A549 (cell line): Measurements from ENCODE around the gene CRACR2B. TPM values are rescaled to one million over a fixed set of nuclear protein-coding genes. Genes with fewer than 3 reads are reported as not detected.

Source experiments
- ATAC-seq, 2 experiments: fragments of 200-7000 bp in 1 of 2; fragments of >200 bp in 1 of 2; cut with Nextera tagmentation in 1 of 2; cut with Tn5 transposase in 1 of 2; 3 replicates each; pipeline versions ENCODE4 v1.8.0 to v1.9.1; 2018 to 2020; ENCODE audit warnings: mild to moderate bottlenecking in 1 of 2, moderate library complexity in 1 of 2
- CTCF ChIA-PET: fragments of 300-600 bp; sonication (Branson Sonifier 250); formaldehyde crosslinking; extraction: SDS; loops from one replicate; lab custom pipeline; 2021; ENCODE audit warnings: antibody characterized with exemption, inconsistent platforms; lab: Yijun Ruan, JAX
- POLR2A ChIA-PET: fragments of 350-600 bp; formaldehyde crosslinking; extraction: SDS; loops from one replicate; lab custom pipeline; 2021; ENCODE audit warnings: antibody characterized with exemption, inconsistent platforms; lab: Yijun Ruan, JAX
- DNase-seq, 2 experiments: peaks; one replicate each; pipeline versions ENCODE4 v3.0.0 to v3.0.0-alpha.2; 2011 to 2016; ENCODE audit warnings: low read depth in 1 of 2, low spot score in 1 of 2
- FAIRE-seq: peaks from 2 replicates; lab custom pipeline; 2011; peaks lifted over from hg19 to GRCh38; lab: Jason Lieb, UNC
- H3K27ac ChIP-seq, 2 experiments: fragments of >200 bp; sonication (Bioruptor Twin); formaldehyde crosslinking; 3 replicates each; pipeline ENCODE4 v1.5.1; 2016 to 2017
- H3K4me1 ChIP-seq: fragments of >200 bp; sonication (Bioruptor Twin); formaldehyde crosslinking; 3 replicates; pipeline ENCODE4 v1.6.1; 2016
- H3K4me2 ChIP-seq: fragments of >200 bp; sonication (Bioruptor Twin); formaldehyde crosslinking; 3 replicates; pipeline ENCODE4 v1.6.1; 2016
- H3K4me3 ChIP-seq: fragments of >200 bp; sonication (Bioruptor Twin); formaldehyde crosslinking; 3 replicates; pipeline ENCODE4 v1.5.1; 2016
- H3K9me3 ChIP-seq: fragments of >200 bp; sonication (Bioruptor Twin); formaldehyde crosslinking; 3 replicates; pipeline ENCODE4 v1.6.1; 2016
- CBX2 ChIP-seq: fragments of 200-600 bp; sonication (generic); IDR thresholded peaks from 2 replicates; pipeline ENCODE4 v1.6.1; 2016; ENCODE audit warnings: low read depth, mild to moderate bottlenecking, borderline replicate concordance
- CHD4 ChIP-seq: fragments of 200-600 bp; sonication (generic); IDR thresholded peaks from 2 replicates; pipeline ENCODE4 v1.6.1; 2016; ENCODE audit warnings: antibody characterized with exemption, mild to moderate bottlenecking, borderline replicate concordance
- FOSL2 ChIP-seq, 2 experiments: fragments of 450-650 bp in 1 of 2; fragments of >200 bp in 1 of 2; sonication (Bioruptor Twin) in 1 of 2; formaldehyde crosslinking; IDR thresholded peaks; 2 replicates each; pipeline versions ENCODE4 v1.5.0 to v1.6.1; 2016 to 2020; ENCODE audit warnings: mild to moderate bottlenecking in 1 of 2, moderate library complexity in 1 of 2
- FOXS1 ChIP-seq: fragments of 250-450 bp; sonication (Bioruptor Pico); IDR thresholded peaks from 2 replicates; pipeline ENCODE4 v1.5.0; 2020; ENCODE audit warnings: mild to moderate bottlenecking, moderate library complexity
- HEYL ChIP-seq: fragments of 250-450 bp; sonication (Bioruptor Pico); IDR thresholded peaks from 2 replicates; pipeline ENCODE4 v1.8.0; 2021; ENCODE audit warnings: mild to moderate bottlenecking, moderate library complexity
- KDM1A ChIP-seq: fragments of 200-600 bp; sonication (generic); IDR thresholded peaks from 2 replicates; pipeline ENCODE4 v1.6.1; 2016; ENCODE audit warnings: low read depth, mild to moderate bottlenecking
- KDM5A ChIP-seq: fragments of 200-600 bp; sonication (generic); IDR thresholded peaks from 2 replicates; pipeline ENCODE4 v1.6.1; 2016; ENCODE audit warnings: antibody characterized with exemption, mild to moderate bottlenecking
- MAFK ChIP-seq: fragments of 450-650 bp; IDR thresholded peaks from 2 replicates; pipeline ENCODE4 v1.6.1; 2014; ENCODE audit not compliant: partially characterized antibody
- MYC ChIP-seq: IDR thresholded peaks from 2 replicates; pipeline ENCODE4 v1.6.1; 2012; ENCODE audit warnings: mild to moderate bottlenecking, inconsistent platforms, low read length, improper control_type of control experiment, borderline replicate concordance
- NR3C1 ChIP-seq: fragments of >200 bp; sonication (Bioruptor Twin); formaldehyde crosslinking; IDR thresholded peaks from 3 replicates; pipeline ENCODE4 v1.6.1; 2017
- POLR2A ChIP-seq: IDR thresholded peaks from 2 replicates; pipeline ENCODE4 v1.6.1; 2012; ENCODE audit warnings: mild to moderate bottlenecking, low read length
- POLR2AphosphoS2 ChIP-seq: conservative IDR thresholded peaks from 2 replicates; pipeline ENCODE4 v1.6.1; 2012; ENCODE audit warnings: low read length, improper control_type of control experiment, inconsistent platforms
- RAD21 ChIP-seq, 2 experiments: fragments of >200 bp in 1 of 2; sonication (Bioruptor Twin) in 1 of 2; formaldehyde crosslinking in 1 of 2; IDR thresholded peaks in 1 of 2; conservative IDR thresholded peaks in 1 of 2; 2 replicates in 1 of 2; 3 replicates in 1 of 2; pipeline ENCODE4 v1.6.1; 2012 to 2018; ENCODE audit warnings: inconsistent platforms in 1 of 2
- REST ChIP-seq: fragments of 200-600 bp; sonication (generic); IDR thresholded peaks from 2 replicates; pipeline ENCODE4 v1.6.1; 2016; ENCODE audit warnings: antibody characterized with exemption, mild to moderate bottlenecking, moderate library complexity
- SMC3 ChIP-seq: fragments of >200 bp; sonication (Bioruptor Twin); formaldehyde crosslinking; IDR thresholded peaks from 3 replicates; pipeline ENCODE4 v1.6.1; 2018; ENCODE audit warnings: inconsistent platforms
- ZNF302 ChIP-seq: fragments of 250-450 bp; sonication (Bioruptor Pico); IDR thresholded peaks from 2 replicates; pipeline ENCODE4 v1.9.0; 2021; ENCODE audit warnings: inconsistent platforms, mild to moderate bottlenecking, moderate library complexity
- WGBS: methylation state at CpG from one replicate; pipeline ENCODE4 v1.1.6; 2017; ENCODE audit errors: missing lambda C conversion rate; 5-methylcytosine and 5-hydroxymethylcytosine counted together
- polyA plus RNA-seq, 4 experiments: library from polyadenylated mRNA; depleted of rRNA in 3 of 4; stranded (reverse); fragments of >200 nt; fragmentation: RNase III in 1 of 4; extraction: RNeasy Plus Mini Kit Qiagen cat#74134 plus additional on column Dnase treatment in 1 of 4; gene quantifications; 2 replicates in 3 of 4; 3 replicates in 1 of 4; pipeline ENCODE4 v1.2.3, GENCODE V29; 2011 to 2017
- TF ChIP-seq, protein P1 (sequence below): fragments of >200 bp; sonication (Bioruptor Twin); formaldehyde crosslinking; IDR thresholded peaks from 2 replicates; pipeline ENCODE4 v1.6.1; 2016
- TF ChIP-seq, protein P2 (sequence below): fragments of 250-450 bp; sonication (Bioruptor Pico); IDR thresholded peaks from 2 replicates; pipeline ENCODE4 v1.5.0; 2020; ENCODE audit warnings: low read depth, mild to moderate bottlenecking, moderate library complexity

The CRACR2B gene
- polyA plus RNA-seq, 2 of the 4 experiments (the other 2 are of a cell fraction): 1.2 to 3.0 TPM

- H3K9me3 ChIP-seq: no peaks in the 10 kb centered on the region
- no peak overlapping the region for H3K4me3 ChIP-seq
- ATAC-seq (no peak), DNase-seq (no peak), FAIRE-seq (no peak)
- ChIA-PET CTCF (interaction anchor here (1.2 kb wide), 1 partner anchor 10 kb away, joined by 3 read pairs; no protein-coding TSS in a partner anchor), POLR2A (interaction anchor here (0.6 to 2.0 kb wide), 2 partner anchors 9 to 10 kb away, joined by 3 to 5 read pairs; no protein-coding TSS in a partner anchor)
- H3K4me2 ChIP-seq: no peak overlapping the region
- 86% methylated on average over 17 of the region's 24 CpGs for WGBS
- peaks cover 23% of the 10 kb centered on the region for H3K4me1 ChIP-seq
- no peak for TF ChIP-seq POLR2AphosphoS2
- TF ChIP-seq FOXS1 (CRISPR knock-in tag): no peak
- TF ChIP-seq HEYL (CRISPR knock-in tag): no peak
- TF ChIP-seq POLR2A: no peak
- TF ChIP-seq CHD4: no peak
- no peak for TF ChIP-seq KDM5A
- no peak for TF ChIP-seq CBX2
- TF ChIP-seq FOSL2 (IDR thresholded peaks at IDR 0.05): no peak
- no peak for TF ChIP-seq FOSL2 (CRISPR knock-in tag; IDR thresholded peaks at IDR 0.05)
- TF ChIP-seq NR3C1: no peak
- no peak for TF ChIP-seq RAD21 (conservative IDR thresholded peaks at IDR 0.05 in 1 of 2, IDR thresholded peaks at IDR 0.05 in 1 of 2)
- TF ChIP-seq, protein P1, sequence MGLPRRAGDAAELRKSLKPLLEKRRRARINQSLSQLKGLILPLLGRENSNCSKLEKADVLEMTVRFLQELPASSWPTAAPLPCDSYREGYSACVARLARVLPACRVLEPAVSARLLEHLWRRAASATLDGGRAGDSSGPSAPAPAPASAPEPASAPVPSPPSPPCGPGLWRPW: no peak
- no peak for TF ChIP-seq MAFK
- TF ChIP-seq REST: no peak
- no peak for TF ChIP-seq MYC
- H3K27ac ChIP-seq: no peak overlapping the region
These were observed 40.5 kb upstream of the CRACR2B start for GRCh38 chr11:787084-787675.

GRCh38 chr11:788009-788640 lies 39.6 kb upstream of the CRACR2B start:
- no peak for FAIRE-seq
- DNase-seq: no peak
- 88% methylated on average over 8 of the region's 28 CpGs for WGBS
- ATAC-seq: no peak
- no peak overlapping the region for H3K4me2 ChIP-seq
- peaks cover 23% of the 10 kb centered on the region for H3K4me1 ChIP-seq
- H3K4me3 ChIP-seq: no peak overlapping the region
- ChIA-PET POLR2A (no interaction called here), CTCF (interaction anchor here (1.1 kb wide), 1 partner anchor 233 kb away, joined by 3 read pairs; no protein-coding TSS in a partner anchor)
- H3K9me3 ChIP-seq: no peaks in the 10 kb centered on the region
- H3K27ac ChIP-seq: no peak overlapping the region
- no peak for TF ChIP-seq KDM1A
- TF ChIP-seq ZNF302: no peak
- TF ChIP-seq SMC3: no peak
- TF ChIP-seq, protein P2, sequence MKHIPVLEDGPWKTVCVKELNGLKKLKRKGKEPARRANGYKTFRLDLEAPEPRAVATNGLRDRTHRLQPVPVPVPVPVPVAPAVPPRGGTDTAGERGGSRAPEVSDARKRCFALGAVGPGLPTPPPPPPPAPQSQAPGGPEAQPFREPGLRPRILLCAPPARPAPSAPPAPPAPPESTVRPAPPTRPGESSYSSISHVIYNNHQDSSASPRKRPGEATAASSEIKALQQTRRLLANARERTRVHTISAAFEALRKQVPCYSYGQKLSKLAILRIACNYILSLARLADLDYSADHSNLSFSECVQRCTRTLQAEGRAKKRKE (CRISPR knock-in tag): no peak
- no peak for TF ChIP-seq HEYL (CRISPR knock-in tag)
